GM12873 (cell line): Measurements from ENCODE around the gene VPS39.

ENCODE experiments used
- CTCF ChIP-seq: IDR thresholded peaks from 2 replicates; pipeline ENCODE4 v1.5.1; 2012; ENCODE audit warnings: low read depth, mild to moderate bottlenecking, moderate library complexity, low read length, control low read depth; ENCODE audit not compliant: insufficient read depth; ENCODE audit errors: missing control alignments

VPS39 gene

DNA sequence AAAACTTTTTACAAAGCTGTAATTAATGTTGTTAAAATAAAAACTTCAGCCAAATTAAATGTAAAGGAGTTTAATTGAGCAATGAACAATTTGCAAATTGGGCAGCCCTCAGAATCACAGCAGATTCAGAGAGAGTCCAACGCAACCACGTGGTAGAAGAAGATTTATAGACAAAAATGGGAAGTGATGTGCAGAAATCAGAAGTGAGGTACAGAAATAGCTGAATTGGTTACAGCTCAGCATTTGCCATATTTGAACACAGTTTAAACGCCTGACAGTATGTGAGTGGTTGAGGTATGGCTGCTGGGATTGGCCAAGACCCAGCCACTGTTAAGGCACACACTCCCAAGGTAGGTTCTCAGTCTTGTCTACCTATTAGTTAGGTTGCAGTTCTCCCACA is 99.3 kb downstream of the VPS39 start:
- TF ChIP-seq CTCF: no peak
